Activated T-cell treated with anti-CD3 and anti-CD28 coated beads, Interleukin-2, amount 50 U/mL, for 24 hours (primary cell): ENCODE data around the gene SMOC1.
A peak's percentile ranks its signal among the peaks of the same experiment; 100 is the strongest.

Experiments used
- DNase-seq: peaks from one replicate; pipeline ENCODE4 v3.0.0-alpha.2; 2020
- H3K27ac Mint-ChIP-seq: 2 replicates; pipeline ENCODE4 v1.8.0; 2020; ENCODE audit warnings: mild to moderate bottlenecking, mixed read lengths
- H3K27me3 Mint-ChIP-seq: 2 replicates; pipeline ENCODE4 v1.8.0; 2020; ENCODE audit warnings: mixed read lengths
- H3K36me3 Mint-ChIP-seq: 2 replicates; pipeline ENCODE4 v1.8.0; 2020; ENCODE audit warnings: low read depth, mixed read lengths
- H3K4me1 Mint-ChIP-seq: 2 replicates; pipeline ENCODE4 v1.8.0; 2020; ENCODE audit warnings: low read depth, mixed read lengths
- H3K4me3 Mint-ChIP-seq: 2 replicates; pipeline ENCODE4 v1.8.0; 2020; ENCODE audit warnings: mild to moderate bottlenecking, moderate library complexity, mixed read lengths
- H3K9me3 Mint-ChIP-seq: 2 replicates; pipeline ENCODE4 v1.8.0; 2020; ENCODE audit warnings: mixed read lengths

SMOC1 gene

GRCh38 chr14:70005281-70005805, 126.1 kb downstream of the SMOC1 start:
- H3K27ac Mint-ChIP-seq, result no peak overlapping the region
- H3K4me3 Mint-ChIP-seq, result no peak overlapping the region
- DNase-seq, result no peak
- H3K9me3 Mint-ChIP-seq, result no peaks in the 10 kb centered on the region
- H3K27me3 Mint-ChIP-seq, result peaks cover 6% of the 10 kb centered on the region
- H3K4me1 Mint-ChIP-seq, result no peaks in the 10 kb centered on the region
- no peaks in the 10 kb centered on the region for H3K36me3 Mint-ChIP-seq

DNA sequence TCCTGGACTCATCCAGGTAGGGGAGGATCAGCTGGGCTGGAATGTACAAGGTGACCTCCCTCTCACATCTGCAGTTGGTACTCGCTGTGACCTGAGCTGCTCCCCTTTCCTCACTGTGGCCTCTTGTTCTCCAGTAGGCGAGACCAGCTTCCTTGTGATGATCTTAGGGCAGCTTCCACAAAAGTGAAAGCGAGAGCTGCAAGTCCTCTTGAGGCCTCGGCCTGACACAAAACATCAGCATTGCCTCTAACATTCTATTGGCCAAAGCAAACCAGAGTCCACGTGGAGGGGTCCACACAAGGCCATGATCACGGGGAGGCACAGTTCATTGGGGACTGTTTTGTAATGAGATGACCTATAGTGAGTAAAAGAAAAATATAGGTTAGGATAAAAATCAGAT, 127.5 kb downstream of the SMOC1 start:
- H3K4me1 Mint-ChIP-seq, result no peaks in the 10 kb centered on the region
- H3K4me3 Mint-ChIP-seq, result no peak overlapping the region
- H3K36me3 Mint-ChIP-seq, result no peaks in the 10 kb centered on the region
- DNase-seq, result no peak
- H3K9me3 Mint-ChIP-seq, result no peaks in the 10 kb centered on the region
- H3K27ac Mint-ChIP-seq, result no peak overlapping the region
- H3K27me3 Mint-ChIP-seq, result peaks cover 6% of the 10 kb centered on the region

DNA sequence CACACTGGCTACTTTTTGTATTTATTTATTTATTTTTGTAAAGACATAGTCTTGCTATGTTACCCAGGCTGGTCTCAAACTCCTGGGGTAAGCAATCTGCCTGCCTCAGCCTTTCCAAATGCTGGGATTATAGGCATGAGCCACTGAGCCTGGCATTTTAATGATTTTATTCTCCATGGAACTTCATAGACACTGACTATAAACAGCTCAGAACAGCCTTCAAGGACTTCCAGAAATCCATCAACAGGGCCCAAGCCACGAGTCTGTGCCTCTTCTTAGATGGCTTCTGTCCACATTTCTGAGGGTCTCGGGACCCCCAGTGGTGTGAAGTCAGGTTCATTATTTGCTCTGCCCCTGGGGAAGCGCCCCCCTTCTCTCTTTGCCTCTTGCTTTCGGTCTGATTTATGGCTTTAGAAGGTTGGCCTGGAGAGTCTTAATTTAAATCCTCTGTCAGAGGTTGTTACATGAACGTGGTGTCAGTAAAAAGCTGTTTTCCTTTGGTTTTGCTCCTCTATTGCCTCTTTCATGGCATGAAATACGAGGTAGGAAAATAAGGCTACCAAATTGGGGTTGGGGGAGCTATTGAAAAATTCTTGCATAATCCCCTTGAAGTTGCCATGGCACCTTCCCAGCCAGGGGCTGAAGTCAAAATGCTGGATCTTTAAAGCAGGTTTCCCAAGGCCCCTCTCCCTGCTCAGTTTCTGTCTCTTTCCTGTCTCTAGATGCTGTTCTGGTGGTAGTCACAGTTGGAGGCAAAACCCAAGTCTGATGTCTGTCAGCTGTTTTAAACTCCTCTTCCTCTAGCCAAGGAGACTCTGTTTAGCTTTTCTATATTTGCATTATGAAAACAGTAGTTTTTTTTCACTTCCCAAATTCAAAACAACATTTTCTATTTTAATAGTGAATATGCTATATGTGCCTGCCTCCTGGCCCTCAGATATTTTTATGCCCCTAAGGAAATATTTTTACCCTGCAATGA, 129.4 kb downstream of the SMOC1 start:
- no peak for DNase-seq
- Mint-ChIP-seq H3K4me1 (no peaks in the 10 kb centered on the region), H3K27me3 (peaks cover 4% of the 10 kb centered on the region), H3K27ac (no peak overlapping the region), H3K36me3 (no peaks in the 10 kb centered on the region), H3K4me3 (no peak overlapping the region), H3K9me3 (no peaks in the 10 kb centered on the region)

DNA sequence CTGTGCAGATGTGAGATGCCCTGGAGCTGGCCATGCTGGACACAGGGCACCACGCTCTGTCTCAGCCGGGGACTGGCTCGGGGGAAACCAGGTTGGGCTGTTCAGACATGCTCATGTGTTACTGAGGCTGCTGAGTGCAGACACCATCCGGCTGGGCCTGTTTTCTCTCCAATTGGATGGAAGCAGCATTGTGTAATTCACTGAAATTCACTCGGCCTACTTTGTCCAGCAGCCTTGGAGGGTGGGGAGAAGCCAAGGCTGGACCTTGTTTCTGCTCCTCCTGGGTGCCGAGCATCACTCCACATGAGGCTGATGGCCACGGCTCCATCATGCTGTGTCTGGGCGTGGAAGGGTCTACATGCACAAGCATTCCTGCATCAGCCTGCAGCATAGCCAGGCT, 130.7 kb downstream of the SMOC1 start:
- H3K36me3 Mint-ChIP-seq, result no peaks in the 10 kb centered on the region
- H3K27ac Mint-ChIP-seq, result no peak overlapping the region
- peaks cover 14% of the 10 kb centered on the region for H3K27me3 Mint-ChIP-seq
- no peaks in the 10 kb centered on the region for H3K9me3 Mint-ChIP-seq
- H3K4me1 Mint-ChIP-seq, result no peaks in the 10 kb centered on the region
- H3K4me3 Mint-ChIP-seq, result no peak overlapping the region
- no peak for DNase-seq

- H3K36me3 Mint-ChIP-seq, result no peaks in the 10 kb centered on the region
- DNase-seq, result no peak
- no peak overlapping the region for H3K27ac Mint-ChIP-seq
- H3K27me3 Mint-ChIP-seq, result peaks cover 20% of the 10 kb centered on the region
- H3K4me3 Mint-ChIP-seq, result no peak overlapping the region
- H3K4me1 Mint-ChIP-seq, result no peaks in the 10 kb centered on the region
- no peaks in the 10 kb centered on the region for H3K9me3 Mint-ChIP-seq
Measured at GRCh38 chr14:70011098-70011497, 131.9 kb downstream of the SMOC1 start.

DNA sequence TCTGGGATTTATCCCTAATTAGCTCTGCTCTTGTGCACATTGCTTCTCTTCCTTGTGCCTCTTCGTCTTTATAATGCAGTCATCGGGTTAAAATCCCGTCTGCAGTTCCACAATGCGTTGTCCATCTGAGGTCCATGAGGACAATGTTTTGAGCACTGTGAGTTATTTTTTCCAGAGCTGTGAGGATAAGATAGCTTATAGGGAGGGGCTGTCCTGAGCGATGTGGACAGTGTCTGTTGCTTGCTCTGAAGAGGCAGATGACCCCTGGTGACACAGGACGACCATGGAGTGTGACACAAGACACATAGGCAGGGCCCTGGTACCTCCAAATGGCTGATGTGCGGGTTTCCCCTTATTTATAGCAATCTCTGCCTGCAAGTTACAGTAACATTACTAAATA, 132.5 kb downstream of the SMOC1 start:
- Mint-ChIP-seq H3K27ac (no peak overlapping the region), H3K4me3 (no peak overlapping the region), H3K36me3 (no peaks in the 10 kb centered on the region), H3K9me3 (no peaks in the 10 kb centered on the region), H3K4me1 (no peaks in the 10 kb centered on the region), H3K27me3 (peaks cover 20% of the 10 kb centered on the region)
- DNase-seq, result no peak

DNA sequence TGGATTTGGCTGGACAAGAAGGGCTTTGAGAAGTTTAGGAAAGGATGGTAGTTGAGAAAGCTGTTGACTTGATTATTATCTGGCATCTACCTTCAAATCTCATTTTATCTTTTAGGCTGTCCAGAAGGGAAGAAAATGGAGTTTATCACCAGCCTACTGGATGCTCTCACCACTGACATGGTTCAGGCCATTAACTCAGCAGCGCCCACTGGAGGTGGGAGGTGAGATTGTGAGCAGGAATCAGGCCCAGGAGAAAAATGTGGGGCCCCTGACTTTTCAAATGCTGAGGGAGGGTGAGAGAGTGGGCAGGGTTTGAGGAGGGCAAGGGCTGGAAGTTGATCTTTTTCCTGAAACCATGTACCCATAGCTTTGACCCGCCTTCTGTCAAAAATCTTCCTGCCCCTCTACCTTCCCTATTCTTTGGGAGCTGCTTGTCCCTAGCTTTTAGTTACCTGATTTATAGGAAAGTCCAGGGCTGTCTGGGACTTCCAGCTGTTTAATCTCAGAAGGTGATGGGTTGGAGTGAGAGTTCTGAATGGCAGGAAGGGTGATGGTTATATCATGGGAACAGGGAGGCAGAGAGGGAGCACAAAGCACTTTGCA, 134.2 kb downstream of the SMOC1 start:
- peak; percentile 39 for DNase-seq
- Mint-ChIP-seq H3K36me3 (no peaks in the 10 kb centered on the region), H3K9me3 (no peaks in the 10 kb centered on the region)

GRCh38 chr14:70014406-70015095, 135.3 kb downstream of the SMOC1 start:
- Mint-ChIP-seq H3K36me3 (no peaks in the 10 kb centered on the region), H3K27ac (no peak overlapping the region), H3K4me1 (peaks cover 7% of the 10 kb centered on the region), H3K4me3 (no peak overlapping the region), H3K27me3 (peaks cover 28% of the 10 kb centered on the region), H3K9me3 (no peaks in the 10 kb centered on the region)
- DNase-seq, result no peak

More for the DNA sequence above, 134.2 kb downstream of the SMOC1 start:
- H3K4me1 Mint-ChIP-seq, result peaks cover under 1% of the 10 kb centered on the region
- no peak overlapping the region for H3K4me3 Mint-ChIP-seq
- H3K27ac Mint-ChIP-seq, result no peak overlapping the region
- H3K27me3 Mint-ChIP-seq, result peaks cover 28% of the 10 kb centered on the region

- H3K4me3 Mint-ChIP-seq, result no peak overlapping the region
- DNase-seq, result no peak
- peaks cover 7% of the 10 kb centered on the region for H3K4me1 Mint-ChIP-seq
- H3K9me3 Mint-ChIP-seq, result no peaks in the 10 kb centered on the region
- peaks cover 28% of the 10 kb centered on the region for H3K27me3 Mint-ChIP-seq
- H3K36me3 Mint-ChIP-seq, result no peaks in the 10 kb centered on the region
- H3K27ac Mint-ChIP-seq, result no peak overlapping the region
Measured at GRCh38 chr14:70018230-70018629, 139.0 kb downstream of the SMOC1 start.

DNA sequence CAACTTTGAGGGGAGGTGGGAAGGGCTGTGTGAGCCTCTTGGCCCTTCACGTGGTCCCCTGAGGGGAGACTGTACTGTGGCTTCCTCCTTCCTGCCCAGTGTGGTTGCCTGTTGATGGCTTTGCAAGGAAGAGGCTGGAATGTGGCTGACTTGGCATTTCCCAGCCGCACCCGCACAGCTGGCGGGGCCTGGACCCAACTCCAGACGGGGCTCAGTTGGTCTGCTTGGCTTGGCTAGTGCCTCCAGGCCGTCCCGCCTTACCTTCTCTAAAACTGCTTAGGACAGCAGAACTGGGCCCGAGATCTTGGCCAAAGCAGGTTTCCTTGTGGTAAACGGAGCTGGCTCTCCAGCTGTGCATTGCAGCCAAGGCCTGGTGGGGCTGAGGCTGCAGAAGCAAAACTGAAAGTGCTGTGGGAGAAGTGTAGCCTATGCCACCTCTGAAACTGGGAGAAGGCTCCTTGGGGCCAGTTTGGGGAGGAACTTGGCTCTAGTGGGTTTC, 139.5 kb downstream of the SMOC1 start:
- Mint-ChIP-seq H3K4me1 (peaks cover 7% of the 10 kb centered on the region), H3K9me3 (no peaks in the 10 kb centered on the region), H3K27me3 (peaks cover 26% of the 10 kb centered on the region), H3K27ac (no peak overlapping the region), H3K36me3 (no peaks in the 10 kb centered on the region), H3K4me3 (no peak overlapping the region)
- DNase-seq, result no peak

- Mint-ChIP-seq H3K27me3 (peaks cover 18% of the 10 kb centered on the region), H3K9me3 (no peaks in the 10 kb centered on the region), H3K4me3 (no peak overlapping the region), H3K36me3 (no peaks in the 10 kb centered on the region), H3K4me1 (peaks cover 7% of the 10 kb centered on the region), H3K27ac (no peak overlapping the region)
- no peak for DNase-seq
Measured at GRCh38 chr14:70019695-70020094, 140.5 kb downstream of the SMOC1 start.

DNA sequence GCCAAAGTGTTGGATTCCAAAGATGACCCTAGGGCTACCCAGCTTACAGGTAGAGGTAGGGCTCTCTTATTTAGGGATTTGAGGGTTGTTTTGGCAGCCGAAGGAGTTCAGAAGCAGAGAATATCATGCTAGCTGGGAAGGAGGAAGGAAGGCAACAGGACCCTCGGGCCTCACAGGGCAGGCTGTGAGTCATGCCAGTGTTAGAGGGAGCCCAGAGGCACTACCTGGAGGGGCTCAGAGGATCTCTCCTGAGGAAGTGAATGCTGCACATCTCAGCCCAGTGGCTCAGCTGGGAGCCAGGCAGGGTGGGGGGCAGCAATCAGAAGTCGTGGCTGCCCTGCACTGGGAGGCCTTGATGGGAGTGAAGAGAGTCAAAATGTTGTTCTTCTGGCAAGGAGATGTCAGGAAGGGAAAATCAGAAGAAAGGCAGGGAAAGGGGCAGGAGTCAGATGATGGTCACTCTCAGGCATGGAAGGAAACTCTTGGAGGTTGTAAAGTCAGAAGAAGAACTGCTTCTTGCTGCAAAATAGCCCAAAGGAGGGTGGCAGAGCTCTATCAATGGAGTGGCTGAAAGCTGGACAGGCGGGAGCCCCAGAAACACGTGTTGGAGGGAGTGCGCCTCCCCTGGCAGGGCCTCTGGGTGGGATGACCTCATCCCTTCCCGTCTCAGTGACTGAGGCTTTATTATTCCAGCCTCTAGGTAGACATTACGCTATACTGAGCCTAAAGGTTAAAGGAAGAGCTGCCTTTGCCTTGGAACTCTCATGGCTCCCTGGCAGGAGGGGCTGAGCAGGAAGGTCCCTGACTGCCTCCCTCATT, 141.3 kb downstream of the SMOC1 start:
- H3K4me1 Mint-ChIP-seq, result peaks cover 7% of the 10 kb centered on the region
- no peaks in the 10 kb centered on the region for H3K36me3 Mint-ChIP-seq
- H3K4me3 Mint-ChIP-seq, result no peak overlapping the region
- no peak overlapping the region for H3K27ac Mint-ChIP-seq
- no peak for DNase-seq
- H3K27me3 Mint-ChIP-seq, result peaks cover 12% of the 10 kb centered on the region
- H3K9me3 Mint-ChIP-seq, result no peaks in the 10 kb centered on the region

GRCh38 chr14:70021548-70022220, 142.5 kb downstream of the SMOC1 start:
- Mint-ChIP-seq H3K36me3 (no peaks in the 10 kb centered on the region), H3K27ac (no peak overlapping the region), H3K4me1 (peaks cover 7% of the 10 kb centered on the region), H3K27me3 (peaks cover 13% of the 10 kb centered on the region), H3K9me3 (no peaks in the 10 kb centered on the region), H3K4me3 (no peak overlapping the region)
- no peak for DNase-seq
